Astrocyte of the cerebellum (primary cell): ENCODE results near the gene ZNF429.

Experiments used
- DNase-seq: peaks from one replicate; pipeline ENCODE4 v3.0.0-alpha.2; 2011; ENCODE audit warnings: low read depth
- H3K4me3 ChIP-seq: 2 replicates; pipeline ENCODE4 v1.5.1; 2011; ENCODE audit warnings: mild to moderate bottlenecking, low read depth, low read length, moderate library complexity
- CTCF ChIP-seq: IDR thresholded peaks from 2 replicates; pipeline ENCODE4 v1.5.1; 2012; ENCODE audit warnings: low read length, low read depth, moderate library complexity, mild to moderate bottlenecking; ENCODE audit errors: missing control alignments
- in situ Hi-C: cut with HindIII; loops from 2 replicates; pipeline ENCODE4 v1.10.0; 2017; ENCODE audit warnings: low sequenced_read_pairs

Gene ZNF429

GRCh38 chr19:21568816-21569493 lies 63.6 kb downstream of the ZNF429 start:
- DNase-seq = peak; percentile 31
- in situ Hi-C loops = no loop called here
- TF ChIP-seq CTCF = no peak
- peak overlapping the region; percentile 22 for H3K4me3 ChIP-seq

- no peak for DNase-seq
- no peak for TF ChIP-seq CTCF
- in situ Hi-C loops = no loop called here
- no peak overlapping the region for H3K4me3 ChIP-seq
Measured at GRCh38 chr19:21569494-21569865, 64.1 kb downstream of the ZNF429 start.

- TF ChIP-seq CTCF = no peak
- no peak overlapping the region for H3K4me3 ChIP-seq
- in situ Hi-C loops = no loop called here
- DNase-seq = no peak
Measured at GRCh38 chr19:21571316-21571715, 65.9 kb downstream of the ZNF429 start.

GRCh38 chr19:21574607-21575006 lies 69.2 kb downstream of the ZNF429 start:
- no peak for DNase-seq
- in situ Hi-C loops = no loop called here
- TF ChIP-seq CTCF = no peak
- H3K4me3 ChIP-seq = no peak overlapping the region

GRCh38 chr19:21576481-21576880 lies 71.1 kb downstream of the ZNF429 start:
- no peak for DNase-seq
- in situ Hi-C loops = no loop called here
- no peak overlapping the region for H3K4me3 ChIP-seq
- no peak for TF ChIP-seq CTCF

- TF ChIP-seq CTCF = no peak
- DNase-seq = no peak
- H3K4me3 ChIP-seq = no peak overlapping the region
- in situ Hi-C loops = no loop called here
Measured at GRCh38 chr19:21580101-21580500, 74.7 kb downstream of the ZNF429 start.

- H3K4me3 ChIP-seq = no peak overlapping the region
- no peak for TF ChIP-seq CTCF
- in situ Hi-C loops = no loop called here
- no peak for DNase-seq
Measured at GRCh38 chr19:21580818-21581217, 75.4 kb downstream of the ZNF429 start.
